Non-pigmented ciliary epithelial cell (primary cell): Measurements from ENCODE around the gene GPR137.
"Not testable (repeated sequence)": the region's sequence is repeated elsewhere in the genome, so short reads cannot be mapped to it uniquely, and the experiment has no call there.

Source experiments
- DNase-seq: peaks from one replicate; pipeline ENCODE4 v3.0.0-alpha.2; 2010; ENCODE audit warnings: low read depth

The GPR137 gene, protein sequence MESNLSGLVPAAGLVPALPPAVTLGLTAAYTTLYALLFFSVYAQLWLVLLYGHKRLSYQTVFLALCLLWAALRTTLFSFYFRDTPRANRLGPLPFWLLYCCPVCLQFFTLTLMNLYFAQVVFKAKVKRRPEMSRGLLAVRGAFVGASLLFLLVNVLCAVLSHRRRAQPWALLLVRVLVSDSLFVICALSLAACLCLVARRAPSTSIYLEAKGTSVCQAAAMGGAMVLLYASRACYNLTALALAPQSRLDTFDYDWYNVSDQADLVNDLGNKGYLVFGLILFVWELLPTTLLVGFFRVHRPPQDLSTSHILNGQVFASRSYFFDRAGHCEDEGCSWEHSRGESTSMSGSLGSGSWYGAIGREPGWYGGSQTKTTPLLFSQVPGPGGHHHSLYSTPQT

GRCh38 chr11:64284962-64285884, at the start of gene GPR137:
Gene GPR137, plus strand, starts transcription at chr11:64285848. Its CDS starts 677 bp downstream, at chr11:64286525.
- no peak for DNase-seq

GRCh38 chr11:64237484-64237951, 48.1 kb upstream of the GPR137 start:
- no peak for DNase-seq

DNA sequence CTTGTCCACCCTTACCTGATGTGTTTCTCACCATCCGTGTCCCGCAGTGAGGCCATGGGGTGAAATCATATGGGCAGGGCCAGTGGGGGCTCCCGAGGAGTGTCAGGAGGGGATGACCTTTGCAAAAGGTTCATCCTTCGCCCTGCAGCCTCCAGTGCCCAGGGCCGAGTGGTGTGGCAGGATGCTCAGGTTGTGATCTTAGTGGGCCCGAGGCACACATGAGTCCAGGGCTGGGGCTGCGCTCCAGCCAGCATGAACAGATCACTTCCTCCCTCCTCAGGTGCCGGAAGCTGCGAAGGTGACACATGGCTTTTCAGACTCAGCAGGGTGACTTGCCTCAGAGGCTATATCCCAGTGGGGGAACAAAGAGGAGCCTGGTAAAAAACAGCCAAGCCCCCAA, 47.6 kb upstream of the GPR137 start:
- no peak for DNase-seq

DNA sequence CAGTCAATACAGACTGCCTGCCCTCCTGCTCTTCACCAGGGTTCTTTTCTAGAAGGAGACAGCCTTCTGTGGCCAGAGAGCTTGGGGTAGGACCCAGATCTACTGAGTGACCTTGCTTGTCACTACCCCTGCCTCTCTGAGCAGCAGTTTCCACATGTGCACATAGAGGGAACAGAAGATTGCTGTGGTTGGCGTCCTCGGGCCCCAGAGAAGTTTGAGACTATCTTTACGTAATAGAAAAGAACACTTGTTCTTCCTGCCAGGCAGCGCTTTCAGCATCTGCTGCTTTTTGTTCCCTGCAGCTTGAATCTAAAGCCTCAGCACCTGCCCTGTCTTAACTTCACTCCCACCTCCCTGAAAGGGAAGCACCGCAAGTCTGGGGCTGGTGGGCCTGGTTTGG, 46.6 kb upstream of the GPR137 start:
- DNase-seq, result no peak

DNA sequence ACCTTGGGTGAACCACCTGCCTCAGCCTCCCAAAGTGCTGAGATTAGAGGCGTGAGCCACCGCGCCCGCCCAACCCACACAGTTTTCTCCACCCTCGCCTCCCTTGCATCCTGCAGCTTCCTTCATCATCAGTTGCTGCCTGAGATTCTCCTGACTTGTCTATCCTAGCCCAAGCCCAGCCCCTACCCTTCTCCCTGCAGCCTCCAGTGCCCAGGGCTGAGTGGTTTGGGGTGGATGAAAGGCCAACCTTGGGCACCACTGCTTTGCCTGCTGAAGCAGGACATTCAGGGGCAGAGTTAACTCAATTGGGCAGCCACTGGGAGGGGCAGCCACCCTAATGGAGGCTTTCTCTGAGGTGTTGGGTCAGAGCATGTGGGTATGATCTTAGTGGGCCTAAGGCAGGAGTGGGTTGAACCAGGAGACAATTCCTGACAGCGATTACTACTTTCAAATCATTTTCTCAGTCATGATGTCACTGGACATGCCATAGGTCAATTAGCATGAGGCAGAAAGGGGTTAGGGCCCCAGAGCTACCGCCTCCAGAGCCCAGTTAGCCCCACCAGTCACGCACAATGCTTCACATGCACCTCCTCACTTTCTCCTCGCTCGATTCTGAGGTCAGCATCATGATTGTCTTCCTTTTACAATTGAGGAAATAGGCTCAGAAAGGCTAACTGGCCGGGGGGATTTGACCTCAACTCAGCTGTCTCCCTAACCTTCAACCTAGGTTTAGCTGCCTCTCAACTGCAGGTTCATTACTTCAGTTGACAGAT, 45.8 kb upstream of the GPR137 start:
- DNase-seq, result no peak

GRCh38 chr11:64240435-64241240, 45.0 kb upstream of the GPR137 start, which contains the start of gene FKBP2:
Gene FKBP2, plus strand, starts transcription at chr11:64241095. Its CDS starts 1,293 bp downstream, at chr11:64242388.
- DNase-seq, result peak; percentile 63

DNA sequence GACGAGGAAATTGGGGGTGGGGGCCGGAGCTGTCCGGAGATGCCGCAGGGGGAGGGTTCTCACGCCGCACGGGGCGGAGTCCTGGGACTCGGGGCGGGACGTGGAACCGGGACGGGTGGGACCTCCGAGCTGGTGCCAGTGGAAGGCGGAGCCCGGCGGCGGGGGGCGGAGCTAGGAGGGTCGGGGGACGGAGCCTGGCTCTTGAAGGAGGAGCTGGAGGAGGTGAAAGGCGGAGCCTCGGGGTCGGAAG, 44.5 kb upstream of the GPR137 start:
- DNase-seq, result peak; percentile 97

DNA sequence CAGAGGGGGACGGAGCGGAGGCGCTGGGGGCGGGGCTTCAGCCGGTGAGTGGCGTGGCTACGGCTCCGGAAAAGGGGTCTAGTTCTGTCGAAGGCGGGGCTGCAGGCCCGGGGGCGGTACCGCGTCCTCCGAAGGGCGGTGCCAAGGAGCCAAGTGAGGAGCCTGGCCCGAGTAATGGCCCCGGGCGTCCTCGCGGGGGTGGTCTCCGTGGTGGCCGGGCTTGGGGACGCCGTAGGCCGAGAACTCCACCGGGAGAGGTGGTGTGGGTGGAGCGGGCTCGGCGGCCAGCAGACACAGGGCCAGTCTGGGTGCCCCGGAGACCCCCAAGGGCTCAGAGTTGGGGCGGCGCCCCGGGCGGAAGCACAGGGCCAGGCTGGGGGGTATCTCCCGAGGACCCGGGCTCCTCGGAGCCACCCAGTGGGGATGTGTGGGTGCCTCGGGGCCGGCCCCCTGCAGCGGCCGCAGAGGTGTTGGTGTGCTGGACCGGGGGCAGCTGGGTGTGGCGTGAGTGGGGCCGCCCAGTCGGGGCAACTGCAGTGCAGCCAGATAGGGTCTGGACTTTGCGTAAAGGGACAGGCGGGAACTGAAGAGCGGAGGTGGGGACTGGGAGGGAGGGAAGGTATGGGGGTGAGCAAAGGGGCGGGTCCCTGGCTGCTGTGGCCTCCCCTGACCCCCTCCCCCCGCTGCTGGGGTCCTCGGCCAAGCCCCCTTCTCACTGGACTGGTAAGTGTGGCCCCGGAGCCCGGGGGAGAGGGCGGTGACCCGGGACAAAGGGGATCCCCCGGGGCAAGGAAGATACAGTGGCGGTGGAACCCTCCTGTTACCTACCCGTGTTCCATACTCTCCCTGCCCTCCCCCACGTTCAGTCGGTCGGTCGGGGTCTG, 43.9 kb upstream of the GPR137 start:
- no peak for DNase-seq

DNA sequence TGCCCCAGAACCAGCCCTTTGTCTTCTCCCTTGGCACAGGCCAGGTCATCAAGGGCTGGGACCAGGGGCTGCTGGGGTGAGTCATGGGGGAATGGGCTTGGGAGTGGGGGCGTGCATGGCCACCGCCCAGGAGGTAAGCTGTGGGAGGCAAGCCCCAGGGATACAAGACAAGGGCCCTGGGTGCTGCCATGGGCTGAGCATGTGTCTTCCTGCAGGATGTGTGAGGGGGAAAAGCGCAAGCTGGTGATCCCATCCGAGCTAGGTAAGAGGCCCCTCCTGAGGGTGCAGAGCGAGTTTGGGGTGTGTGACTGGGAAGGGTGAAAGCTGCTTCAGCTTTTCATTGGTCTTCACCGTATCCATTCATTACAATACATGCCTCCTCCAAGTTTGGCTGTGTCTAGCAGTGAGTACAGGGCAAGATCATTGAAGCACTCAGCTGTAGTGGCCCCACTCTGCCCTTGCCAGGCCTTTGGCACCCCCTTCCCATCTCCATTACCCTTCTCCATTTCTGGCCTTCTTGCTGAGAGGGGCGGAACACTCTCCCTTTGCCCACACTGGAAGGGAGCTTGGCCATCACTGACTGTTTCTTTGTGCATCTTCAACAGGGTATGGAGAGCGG, 42.3 kb upstream of the GPR137 start:
- DNase-seq, result no peak

DNA sequence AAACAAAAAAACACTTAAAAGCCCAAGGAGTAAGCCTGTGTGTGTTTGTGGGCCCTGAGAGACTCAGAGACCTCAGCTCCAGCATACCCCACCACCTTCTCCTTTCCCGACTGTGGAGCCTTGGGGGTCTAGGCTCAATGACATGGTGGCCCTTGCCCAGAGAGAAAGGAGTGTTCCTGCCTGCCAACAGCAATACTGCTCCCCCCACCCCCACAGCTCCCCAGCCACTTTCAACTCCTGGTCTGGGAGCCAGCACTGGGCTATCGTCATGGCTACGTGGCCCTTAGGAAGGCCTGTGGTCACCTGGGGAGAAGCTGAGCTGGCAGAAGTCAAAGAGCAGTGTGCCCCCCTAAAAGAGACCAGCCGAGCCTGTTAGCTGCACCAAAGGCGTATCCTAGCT, 41.5 kb upstream of the GPR137 start:
- no peak for DNase-seq

- DNase-seq, result no peak
These were observed 40.7 kb upstream of the GPR137 start for GRCh38 chr11:64244966-64245365.

- no peak for DNase-seq
These were observed 40.2 kb upstream of the GPR137 start for GRCh38 chr11:64245401-64245796.

GRCh38 chr11:64245797-64246620, 39.6 kb upstream of the GPR137 start:
- peak; percentile 54 for DNase-seq

- not testable (repeated sequence) for DNase-seq
These were observed 39.1 kb upstream of the GPR137 start for GRCh38 chr11:64246621-64246870.

DNA sequence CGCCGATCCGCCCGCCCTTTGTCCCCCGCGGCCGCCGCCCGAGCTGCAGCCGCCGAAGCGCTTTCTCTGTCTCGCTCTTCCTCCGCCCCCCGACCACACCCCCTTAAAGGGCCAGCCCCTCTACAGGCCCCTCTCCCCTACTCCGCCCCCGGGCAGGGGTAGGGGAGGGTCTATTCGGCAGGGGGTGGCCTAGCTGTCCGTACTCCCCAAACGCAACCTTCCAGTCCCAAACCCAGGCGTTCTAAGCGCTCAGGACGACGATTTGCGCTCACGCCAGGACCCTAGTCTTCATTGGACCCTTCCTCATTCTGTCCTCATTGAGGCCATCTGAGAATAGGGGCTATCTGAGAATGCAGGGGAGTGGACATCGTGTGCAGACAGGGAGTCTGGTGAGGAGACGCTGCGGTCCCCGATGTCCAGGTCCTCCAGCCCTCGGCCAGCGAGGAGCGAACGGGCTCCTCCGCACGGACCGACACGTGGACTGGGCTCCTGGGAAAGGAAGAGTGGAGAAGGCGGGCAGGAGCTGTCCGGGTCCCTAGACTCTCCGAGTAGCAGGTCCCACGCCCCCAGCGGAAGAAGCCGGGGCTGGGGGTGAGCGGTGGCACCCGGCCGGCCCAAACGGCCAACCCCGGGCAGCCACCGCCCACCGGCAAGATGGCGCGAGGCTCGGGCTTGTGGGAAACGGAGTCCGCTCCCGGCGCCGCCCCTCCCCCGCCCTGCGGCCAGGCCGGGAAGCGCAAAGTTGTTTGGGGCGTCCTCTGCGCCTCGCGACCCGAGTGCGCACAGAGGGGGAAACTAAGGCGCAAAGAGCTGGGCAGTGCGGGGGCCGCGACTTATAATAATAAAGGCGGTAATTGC, 38.5 kb upstream of the GPR137 start, which contains the start of gene PPP1R14B:
TSS of gene PPP1R14B (minus strand) at position 73 of the 858 bp plus-strand sequence. CDS start 270 bp downstream, outside the sequence.
- DNase-seq, result peak; percentile 37

DNA sequence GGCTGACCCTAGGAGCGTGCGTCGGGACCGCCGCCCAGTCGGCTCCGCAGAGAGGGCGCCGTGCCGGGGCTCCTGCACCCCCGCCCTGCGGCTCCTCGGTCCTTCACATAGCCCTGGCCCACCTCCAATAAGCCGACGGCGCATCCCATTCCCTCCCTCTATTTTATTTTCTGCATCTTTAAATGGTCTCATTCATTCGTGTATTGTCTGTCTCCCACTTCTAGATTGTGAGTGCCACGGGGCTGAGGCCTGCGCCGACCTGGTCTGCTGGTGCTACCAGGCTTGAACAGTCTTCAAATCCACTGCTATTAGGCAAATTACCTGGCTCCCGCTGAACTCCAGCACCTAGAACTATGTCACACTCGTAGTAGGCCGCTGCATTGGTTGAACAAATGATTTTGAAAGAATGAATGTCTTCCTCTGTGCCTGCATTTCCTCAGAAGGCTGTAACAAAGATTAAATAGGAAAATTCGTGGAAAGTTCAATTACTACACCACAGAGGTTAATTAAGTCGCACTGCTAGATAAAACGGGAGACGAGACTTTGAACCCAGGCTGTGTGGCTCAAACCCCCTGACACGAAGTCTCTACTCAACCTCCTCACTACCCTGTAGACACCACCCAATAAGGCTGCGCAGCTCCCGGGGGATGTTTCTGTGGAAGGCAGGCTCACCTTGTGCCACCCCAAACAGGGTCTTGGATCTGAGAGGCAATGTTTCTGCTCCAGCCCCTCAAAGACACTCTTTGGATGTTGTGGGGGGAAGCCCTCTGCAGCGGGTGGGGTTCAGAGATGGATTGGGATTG, 37.7 kb upstream of the GPR137 start:
- no peak for DNase-seq

DNA sequence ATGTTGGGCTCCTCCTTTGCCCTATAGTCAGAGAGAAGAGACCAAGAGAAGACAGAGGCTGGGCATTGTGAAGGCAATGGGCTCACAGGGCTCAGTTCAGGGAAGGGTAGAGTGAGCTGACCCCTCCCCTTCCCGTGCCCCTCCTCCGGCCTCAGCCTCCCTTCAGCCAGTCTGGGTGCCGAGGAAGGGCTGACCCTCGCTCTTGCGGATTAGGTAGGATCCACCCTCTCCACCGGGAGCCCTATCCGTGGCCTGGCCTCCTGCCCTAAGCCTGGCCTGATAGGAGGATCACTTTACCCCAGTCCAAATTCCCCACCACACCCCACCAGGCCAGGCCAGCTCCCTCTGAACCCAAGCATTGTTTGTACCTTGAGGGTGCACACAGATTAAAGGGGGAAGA, 37.1 kb upstream of the GPR137 start:
- DNase-seq, result no peak
